Pancreas (tissue), 10 donors: Measurements from ENCODE around the gene ISLR. TPM values are rescaled to one million over a fixed set of nuclear protein-coding genes. Genes with fewer than 3 reads are reported as not detected.
A peak's percentile ranks its signal among the peaks of the same experiment; 100 is the strongest.

Experiments
- ATAC-seq, 4 donors: fragments of 200-7000 bp; cut with Tn5 transposase; one replicate each; pipeline versions ENCODE4 v1.8.0 to v1.9.1; 2020; ENCODE audit warnings: mild to moderate bottlenecking in 4 of 4, moderate library complexity in 4 of 4
- DNase-seq, 6 donors: peaks; one replicate each; pipeline ENCODE4 v3.0.0-alpha.2; 2020
- FAIRE-seq: peaks from 2 replicates; lab custom pipeline; 2012; peaks lifted over from hg19 to GRCh38; lab: Jason Lieb, UNC
- H3K27ac ChIP-seq, 4 donors: fragments of 200-600 bp; sonication (generic); 1 replicate in 3 of 4; 2 replicates in 1 of 4; pipeline versions ENCODE4 v1.5.0 to v1.8.0; 2020
- H3K27me3 ChIP-seq, 4 donors: fragments of 200-600 bp; one replicate each; pipeline ENCODE4 v1.8.0; 2021
- H3K36me3 ChIP-seq, 3 donors: fragments of 200-600 bp; sonication (generic) in 1 of 3; one replicate each; pipeline versions ENCODE4 v1.5.0 to v1.8.0; 2020 to 2021
- H3K4me1 ChIP-seq, 3 donors: fragments of 200-600 bp; one replicate each; pipeline ENCODE4 v1.8.0; 2021
- H3K4me3 ChIP-seq, 4 donors: fragments of 200-600 bp; sonication (generic) in 2 of 4; one replicate each; pipeline versions ENCODE4 v1.5.0 to v1.8.0; 2020 to 2021
- H3K9me3 ChIP-seq, 4 donors: fragments of 200-600 bp; one replicate each; pipeline ENCODE4 v1.8.0; 2021
- WGBS, 2 donors: extraction: QIAGEN DNeasy Blood & Tissue Kit; methylation state at CpG; one replicate each; pipeline ENCODE4 v1.1.7; 2013; 5-methylcytosine and 5-hydroxymethylcytosine counted together
- intact Hi-C, 3 donors: fragments of 100-400 bp; cut with DNase I; formaldehyde crosslinking; loops; one replicate each; pipeline versions ENCODE4 v1.11.1 to v1.14.2; 2022
- polyA plus RNA-seq, 2 donors: library from polyadenylated mRNA; stranded (reverse); fragments of 200-250 nt; gene quantifications; one replicate each; pipeline ENCODE4 v1.2.3, GENCODE V29; 2013
- total RNA-seq, 6 donors: library from RNA; stranded (reverse); fragmentation: NEBNext Ultra II Directional in 4 of 6; extraction: Animal tissue kit (Norgen Biotek cat#: 25700) in 4 of 6; gene quantifications; one replicate each; pipeline versions ENCODE4 v1.2.1 to v1.2.4, GENCODE V29; 2021 to 2023
- TF ChIP-seq, protein P1 (sequence below), 4 donors: fragments of 200-600 bp; sonication (generic) in 3 of 4; IDR thresholded peaks; one replicate each; pipeline versions ENCODE4 v1.5.0 to v1.8.0; 2021; ENCODE audit warnings: antibody characterized with exemption in 4 of 4
- donor health status: healthy with polysubstance abuse.
- donor health status: DM: no; HTN: no; CAD: no; lungs with moderate emphysema.
- donor health status: DM: no; HTN: no; CAD: no.
- donor health status: control.
- donor health status: control.
- donor health status: Bipolar disorder and iron deficiency.
- donor health status: DM: yes; HTN: yes; CAD: no.
- donor health status: DM: no; HTN: no; CAD: no.
- donor health status: DM: no; HTN: no; CAD: no.
- donor health status: DM: yes; HTN: yes; CAD: no.

Gene ISLR
- total and polyA plus RNA-seq, 8 donors: 1.5 to 29.4 (median 3.3) TPM

DNA sequence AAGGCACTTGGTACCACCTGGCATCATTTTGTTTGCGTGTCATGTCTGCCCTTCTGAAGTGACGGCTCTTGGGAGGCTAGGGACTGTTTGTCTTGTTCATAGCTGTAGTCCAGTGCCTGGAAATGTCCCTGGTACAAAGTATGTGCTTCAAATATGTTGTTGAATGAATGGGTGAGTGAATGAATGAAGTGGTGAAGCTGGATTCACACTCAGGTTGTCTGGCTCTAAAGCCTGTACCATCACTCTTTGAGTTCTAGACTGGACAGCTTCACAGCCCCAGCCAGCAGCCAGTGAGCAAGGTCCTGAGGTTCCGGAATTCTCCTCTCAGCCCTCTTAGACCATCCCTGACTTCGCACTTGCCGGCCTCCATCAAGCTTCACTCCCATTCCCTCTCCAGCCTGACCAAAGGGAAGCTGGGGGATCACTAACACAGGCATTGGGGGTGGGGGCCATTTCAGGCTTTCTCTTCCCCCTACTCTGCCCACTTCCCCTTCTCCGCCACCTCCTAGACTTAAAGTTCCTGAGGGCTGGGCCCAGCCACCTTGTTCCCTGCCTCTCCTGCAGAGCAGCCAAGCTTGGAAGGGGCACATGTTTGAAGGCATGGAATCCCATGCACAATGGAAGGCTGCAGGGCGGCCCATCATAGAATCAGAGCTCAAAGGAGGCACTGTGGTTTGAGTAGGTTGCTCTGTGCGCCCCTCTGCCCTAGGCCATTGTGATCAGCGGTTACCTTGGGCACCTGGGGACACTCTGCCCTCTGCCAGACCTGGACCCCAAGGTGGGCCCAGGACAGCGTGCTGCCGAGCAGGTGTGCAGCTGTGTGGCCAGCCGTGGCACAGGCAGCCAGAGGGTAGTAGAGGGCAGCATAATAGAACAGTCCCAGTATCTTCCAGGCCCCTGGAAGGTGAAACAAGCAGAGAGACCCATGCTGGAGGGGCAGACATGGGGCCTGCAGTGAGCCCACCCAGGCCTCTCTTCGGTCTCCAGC, 21.4 kb downstream of the ISLR start:
- 89 to 90% methylated on average over 13 of the region's 13 CpGs for WGBS, 2 donors
- FAIRE-seq: no peak

DNA sequence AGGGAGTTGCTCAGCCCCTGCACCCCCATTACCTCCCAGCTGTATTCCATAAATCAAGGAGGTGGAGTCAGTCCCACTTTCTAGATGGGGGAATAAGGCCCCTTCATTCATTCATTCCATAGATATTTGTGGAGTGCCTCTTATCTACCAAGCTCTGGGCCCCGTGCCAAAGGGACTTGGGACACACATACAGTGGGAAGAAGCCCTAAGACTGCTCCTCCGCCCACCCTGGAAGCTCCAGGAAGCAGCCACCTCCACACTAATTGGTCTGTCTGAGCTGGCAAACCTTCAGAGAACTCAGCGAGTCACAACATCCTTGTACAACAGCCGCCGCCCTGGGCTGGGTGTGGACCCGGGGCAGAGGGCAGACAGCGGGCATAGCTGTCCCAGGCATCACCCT, 22.7 kb downstream of the ISLR start:
- Histone ChIP-seq H3K4me3 (no peak overlapping the region), H3K4me1 (no peaks in the 10 kb centered on the region), H3K27me3 (no peaks in the 10 kb centered on the region), H3K27ac (no peak overlapping the region), H3K9me3 (no peaks in the 10 kb centered on the region), H3K36me3 (no peaks in the 10 kb centered on the region)
- TF ChIP-seq, protein P1, sequence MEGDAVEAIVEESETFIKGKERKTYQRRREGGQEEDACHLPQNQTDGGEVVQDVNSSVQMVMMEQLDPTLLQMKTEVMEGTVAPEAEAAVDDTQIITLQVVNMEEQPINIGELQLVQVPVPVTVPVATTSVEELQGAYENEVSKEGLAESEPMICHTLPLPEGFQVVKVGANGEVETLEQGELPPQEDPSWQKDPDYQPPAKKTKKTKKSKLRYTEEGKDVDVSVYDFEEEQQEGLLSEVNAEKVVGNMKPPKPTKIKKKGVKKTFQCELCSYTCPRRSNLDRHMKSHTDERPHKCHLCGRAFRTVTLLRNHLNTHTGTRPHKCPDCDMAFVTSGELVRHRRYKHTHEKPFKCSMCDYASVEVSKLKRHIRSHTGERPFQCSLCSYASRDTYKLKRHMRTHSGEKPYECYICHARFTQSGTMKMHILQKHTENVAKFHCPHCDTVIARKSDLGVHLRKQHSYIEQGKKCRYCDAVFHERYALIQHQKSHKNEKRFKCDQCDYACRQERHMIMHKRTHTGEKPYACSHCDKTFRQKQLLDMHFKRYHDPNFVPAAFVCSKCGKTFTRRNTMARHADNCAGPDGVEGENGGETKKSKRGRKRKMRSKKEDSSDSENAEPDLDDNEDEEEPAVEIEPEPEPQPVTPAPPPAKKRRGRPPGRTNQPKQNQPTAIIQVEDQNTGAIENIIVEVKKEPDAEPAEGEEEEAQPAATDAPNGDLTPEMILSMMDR (IDR thresholded peaks at IDR 0.05): no peak
- intact Hi-C loops: no loop called here
- FAIRE-seq: no peak
- 25 to 38% methylated on average over 7 of the region's 7 CpGs for WGBS, 2 donors
- peak in 3 of 4 donors; percentile 16 to 43 (median 39) for ATAC-seq
- peak in 2 of 6 donors; percentile 41 to 49 for DNase-seq

More for the DNA sequence above, 21.4 kb downstream of the ISLR start:
- H3K9me3 ChIP-seq: no peaks in the 10 kb centered on the region
- no peaks in the 10 kb centered on the region for H3K36me3 ChIP-seq
- no peaks in the 10 kb centered on the region for H3K27me3 ChIP-seq
- no peak overlapping the region for H3K27ac ChIP-seq
- peak in 1 of 6 donors; percentile 20 for DNase-seq
- TF ChIP-seq, protein P1 (IDR thresholded peaks at IDR 0.05): no peak
- intact Hi-C loops: no loop called here
- no peak overlapping the region for H3K4me3 ChIP-seq
- H3K4me1 ChIP-seq: no peaks in the 10 kb centered on the region
- ATAC-seq: no peak

DNA sequence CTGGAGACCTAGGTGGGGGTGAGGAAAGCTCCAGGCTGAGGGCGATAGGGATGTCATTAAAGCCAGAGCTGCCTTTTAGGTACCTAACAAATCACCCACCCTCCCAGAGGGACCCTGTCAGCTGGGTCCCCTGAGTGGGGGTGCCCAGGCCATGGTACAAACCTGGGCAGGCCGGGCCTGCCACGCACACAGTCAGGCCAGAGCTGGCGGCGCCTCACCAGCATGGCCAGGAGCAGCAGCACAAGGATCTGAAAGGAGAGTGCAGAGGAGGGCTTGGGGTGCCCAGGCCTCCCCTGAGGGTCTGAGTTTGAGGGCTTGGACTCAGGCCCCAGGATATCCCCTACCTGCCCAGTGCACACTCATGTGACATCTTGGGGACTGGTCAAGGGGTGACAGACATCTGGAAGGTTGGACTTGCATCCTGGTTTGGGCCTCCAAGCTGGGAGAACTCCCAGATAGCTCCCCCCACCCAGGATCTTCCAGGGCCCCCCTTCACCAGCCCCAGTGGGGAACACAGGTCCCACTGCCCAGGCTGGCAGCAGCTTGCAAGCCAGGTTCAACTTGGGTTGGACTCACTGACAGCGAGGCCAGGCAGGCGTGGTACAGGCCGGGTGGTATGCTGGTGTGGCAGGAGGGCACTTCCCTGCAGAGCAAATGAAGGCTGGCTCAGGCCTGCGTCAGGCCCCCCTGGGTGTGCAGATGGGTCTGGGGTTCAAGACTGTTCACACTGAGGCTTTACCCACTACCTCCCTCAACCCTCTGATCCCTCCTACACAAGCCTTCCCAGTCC, 23.9 kb downstream of the ISLR start:
- TF ChIP-seq, protein P1 (IDR thresholded peaks at IDR 0.05): no peak
- DNase-seq: peak in 1 of 6 donors; percentile 50
- H3K36me3 ChIP-seq: no peaks in the 10 kb centered on the region
- FAIRE-seq: no peak
- no peak overlapping the region for H3K27ac ChIP-seq
- H3K9me3 ChIP-seq: no peaks in the 10 kb centered on the region
- ATAC-seq: no peak
- H3K4me1 ChIP-seq: no peaks in the 10 kb centered on the region
- 89 to 93% methylated on average over 9 of the region's 9 CpGs for WGBS, 2 donors
- intact Hi-C loops: no loop called here
- H3K4me3 ChIP-seq: no peak overlapping the region
- H3K27me3 ChIP-seq: no peaks in the 10 kb centered on the region

DNA sequence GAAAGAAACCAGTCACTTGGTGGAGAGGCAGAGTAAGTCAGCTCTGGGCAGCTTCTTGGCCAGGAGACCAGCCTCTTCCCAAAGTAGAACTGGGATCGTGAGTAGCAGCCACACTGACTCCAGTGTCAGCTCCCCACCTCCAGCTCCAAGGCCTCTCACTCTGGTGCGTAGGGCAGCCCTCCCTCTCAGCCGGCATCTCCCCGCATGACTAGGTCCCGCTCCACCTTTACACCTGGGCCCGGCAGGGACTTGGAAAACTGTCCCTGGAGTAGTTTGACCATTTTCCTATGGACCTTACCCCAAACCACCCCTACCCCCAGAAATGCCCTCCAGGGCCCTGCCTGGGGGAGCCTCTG, 25.8 kb downstream of the ISLR start:
- Histone ChIP-seq H3K4me3 (no peak overlapping the region), H3K36me3 (no peaks in the 10 kb centered on the region), H3K9me3 (no peaks in the 10 kb centered on the region), H3K27me3 (no peaks in the 10 kb centered on the region), H3K27ac (no peak overlapping the region), H3K4me1 (no peaks in the 10 kb centered on the region)
- intact Hi-C loops: no loop called here
- 86 to 88% methylated on average over 6 of the region's 6 CpGs for WGBS, 2 donors
- FAIRE-seq (no peak), DNase-seq (peak in 1 of 6 donors; percentile 45), ATAC-seq (no peak)
- TF ChIP-seq, protein P1 (IDR thresholded peaks at IDR 0.05): no peak
